Measurements from ENCODE around the gene AAR2.

The AAR2 gene

DNA sequence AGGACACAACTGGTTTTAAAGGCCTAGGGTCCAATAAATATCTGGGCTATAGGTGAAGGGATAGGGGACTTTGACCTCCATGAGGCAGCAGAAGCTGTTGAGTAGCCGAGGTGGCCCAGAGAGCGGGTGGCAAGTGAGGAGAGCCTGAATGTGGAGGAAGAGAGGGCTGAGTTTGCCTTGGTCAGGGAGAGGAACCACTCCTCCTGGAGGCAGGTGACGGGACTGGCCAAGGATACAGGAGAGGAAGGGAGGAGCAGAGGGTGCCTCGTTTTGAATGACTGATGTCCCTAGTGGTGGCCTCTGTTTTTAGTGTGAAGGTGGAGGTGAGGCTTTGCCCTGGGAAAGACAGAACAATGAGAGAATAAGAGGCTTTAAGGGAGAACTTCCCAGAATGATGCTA, 19.1 kb upstream of the AAR2 start:
- DNase-seq (ENCODE audit: extremely low read depth, low read depth), result no peak
- TF ChIP-seq, protein P1, sequence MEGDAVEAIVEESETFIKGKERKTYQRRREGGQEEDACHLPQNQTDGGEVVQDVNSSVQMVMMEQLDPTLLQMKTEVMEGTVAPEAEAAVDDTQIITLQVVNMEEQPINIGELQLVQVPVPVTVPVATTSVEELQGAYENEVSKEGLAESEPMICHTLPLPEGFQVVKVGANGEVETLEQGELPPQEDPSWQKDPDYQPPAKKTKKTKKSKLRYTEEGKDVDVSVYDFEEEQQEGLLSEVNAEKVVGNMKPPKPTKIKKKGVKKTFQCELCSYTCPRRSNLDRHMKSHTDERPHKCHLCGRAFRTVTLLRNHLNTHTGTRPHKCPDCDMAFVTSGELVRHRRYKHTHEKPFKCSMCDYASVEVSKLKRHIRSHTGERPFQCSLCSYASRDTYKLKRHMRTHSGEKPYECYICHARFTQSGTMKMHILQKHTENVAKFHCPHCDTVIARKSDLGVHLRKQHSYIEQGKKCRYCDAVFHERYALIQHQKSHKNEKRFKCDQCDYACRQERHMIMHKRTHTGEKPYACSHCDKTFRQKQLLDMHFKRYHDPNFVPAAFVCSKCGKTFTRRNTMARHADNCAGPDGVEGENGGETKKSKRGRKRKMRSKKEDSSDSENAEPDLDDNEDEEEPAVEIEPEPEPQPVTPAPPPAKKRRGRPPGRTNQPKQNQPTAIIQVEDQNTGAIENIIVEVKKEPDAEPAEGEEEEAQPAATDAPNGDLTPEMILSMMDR (IDR thresholded peaks at IDR 0.05; ENCODE audit: low read depth, low read length, missing control alignments), result no peak
- no peak overlapping the region for H3K4me3 ChIP-seq (replicated peaks; ENCODE audit: low read depth, low read length)

DNA sequence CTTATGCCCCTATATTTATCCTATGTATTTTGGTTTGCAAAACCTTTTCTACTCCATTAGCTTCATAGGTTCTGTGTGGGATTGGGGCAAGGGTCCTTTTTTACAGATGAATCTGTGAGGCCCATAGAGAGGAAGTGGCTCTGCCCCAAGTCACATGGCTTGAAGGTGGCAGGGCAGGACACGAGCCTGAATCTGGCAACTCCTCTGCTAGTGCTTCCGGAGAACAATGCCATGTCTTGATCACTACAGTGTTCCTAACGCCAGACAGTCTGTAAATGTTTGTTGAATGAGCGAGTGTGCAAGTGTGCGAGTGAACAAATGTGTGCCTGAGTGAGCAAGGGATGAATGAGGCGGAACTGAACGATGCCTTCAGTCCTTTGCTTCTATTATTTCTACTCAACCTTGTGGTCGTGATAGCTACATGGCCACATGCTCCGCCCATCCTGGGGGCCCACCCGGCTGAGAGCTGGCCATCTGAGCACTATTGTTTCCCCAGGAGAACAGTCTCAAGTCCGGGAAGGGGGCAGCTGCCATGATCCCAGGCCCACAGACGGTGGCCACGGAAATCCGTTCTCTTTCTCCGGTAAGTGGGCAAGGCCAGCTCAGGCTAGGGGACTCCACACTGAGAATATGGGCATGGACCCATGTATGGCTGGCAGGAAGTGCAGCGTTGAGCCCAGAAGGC, 17.8 kb upstream of the AAR2 start:
- H3K4me3 ChIP-seq (replicated peaks; ENCODE audit: low read depth, low read length), result no peak overlapping the region
- TF ChIP-seq, protein P1 (IDR thresholded peaks at IDR 0.05; ENCODE audit: low read depth, low read length, missing control alignments), result no peak
- DNase-seq (ENCODE audit: extremely low read depth, low read depth), result no peak

- TF ChIP-seq, protein P1 (IDR thresholded peaks at IDR 0.05; ENCODE audit: low read depth, low read length, missing control alignments), result no peak
- DNase-seq (ENCODE audit: extremely low read depth, low read depth), result no peak
- H3K4me3 ChIP-seq (replicated peaks; ENCODE audit: low read depth, low read length), result no peak overlapping the region
Observed at GRCh38 chr20:36219671-36220220, 16.5 kb upstream of the AAR2 start.

DNA sequence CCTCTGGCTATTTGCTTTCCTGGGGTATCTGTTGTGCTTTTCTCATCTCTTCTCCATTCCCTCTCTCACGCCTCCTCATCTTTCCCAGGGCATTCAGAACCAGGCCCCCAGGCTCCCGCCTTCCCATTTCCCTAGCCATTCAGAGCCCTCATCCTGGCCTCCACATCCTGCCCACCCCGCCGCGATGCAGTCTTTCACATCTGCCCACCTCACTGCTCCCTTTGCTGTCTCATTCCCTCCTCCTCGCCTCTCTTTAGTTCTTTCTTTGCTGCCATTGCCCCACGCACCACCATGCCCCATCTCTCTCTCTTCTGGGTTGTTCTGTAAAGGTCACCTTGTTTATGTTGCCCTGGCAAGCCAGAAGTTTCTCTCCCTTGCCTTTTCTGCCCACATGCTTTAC, 10.6 kb upstream of the AAR2 start:
- TF ChIP-seq, protein P1 (IDR thresholded peaks at IDR 0.05; ENCODE audit: low read depth, low read length, missing control alignments), result no peak
- no peak overlapping the region for H3K4me3 ChIP-seq (replicated peaks; ENCODE audit: low read depth, low read length)
- DNase-seq (ENCODE audit: extremely low read depth, low read depth), result no peak

- DNase-seq (ENCODE audit: extremely low read depth, low read depth), result no peak
- H3K4me3 ChIP-seq (replicated peaks; ENCODE audit: low read depth, low read length), result no peak overlapping the region
- TF ChIP-seq, protein P1 (IDR thresholded peaks at IDR 0.05; ENCODE audit: low read depth, low read length, missing control alignments), result no peak
Observed at GRCh38 chr20:36228770-36229169, 7.5 kb upstream of the AAR2 start.

- no peak for DNase-seq (ENCODE audit: extremely low read depth, low read depth)
- TF ChIP-seq, protein P1 (IDR thresholded peaks at IDR 0.05; ENCODE audit: low read depth, low read length, missing control alignments), result no peak
- H3K4me3 ChIP-seq (replicated peaks; ENCODE audit: low read depth, low read length), result no peak overlapping the region
Observed at GRCh38 chr20:36230019-36230418, 6.3 kb upstream of the AAR2 start.
